ENCODE measurements around the gene PRKCE.

DNA sequence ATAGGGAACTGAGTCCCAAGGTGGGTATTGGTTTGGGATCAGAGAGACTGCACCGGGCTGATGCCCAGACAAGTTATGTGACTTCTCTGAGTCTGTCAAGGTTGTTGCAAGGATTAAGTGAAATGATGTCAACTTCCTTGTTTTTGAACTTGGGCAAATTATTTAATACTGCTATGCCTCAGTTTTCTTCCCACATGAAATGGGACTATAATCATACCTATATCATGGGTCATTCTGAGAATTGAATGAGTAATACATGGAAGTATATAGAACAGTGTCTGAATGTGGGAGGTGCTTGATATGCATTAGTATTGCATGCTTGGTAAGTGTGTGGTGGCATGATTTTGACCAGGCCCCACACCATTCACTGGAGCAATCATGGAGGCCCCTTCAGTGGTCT is 99.0 kb downstream of the PRKCE start:
- TF ChIP-seq CTCF (IDR thresholded peaks at IDR 0.05; ENCODE audit: low read depth, low read length, missing input control) (no peak), FOXA1 (IDR thresholded peaks at IDR 0.05) (no peak)

All from liver (tissue), 2 donors.